IMR-90 (cell line): ENCODE measurements around the gene DZIP3. TPM values are rescaled to one million over a fixed set of nuclear protein-coding genes. Genes with fewer than 3 reads are reported as not detected.
A peak's percentile ranks its signal among the peaks of the same experiment; 100 is the strongest.

Source experiments
- ATAC-seq: fragments of 200-7000 bp; cut with Tn5 transposase; 2 replicates; pipeline ENCODE4 v1.9.1; 2020; ENCODE audit warnings: low read depth, mild to moderate bottlenecking, moderate library complexity
- BruUV-seq: library from RNA; stranded (reverse); fragments of 400-500 nt; replicated peaks from 2 replicates; lab custom pipeline; 2021; lab: Mats Ljungman, UMichigan
- CTCF ChIA-PET: fragments of 300-600 bp; formaldehyde crosslinking; extraction: SDS; loops from one replicate; lab custom pipeline; 2021; ENCODE audit warnings: antibody characterized with exemption; lab: Yijun Ruan, JAX
- POLR2A ChIA-PET: fragments of 300-600 bp; sonication (Branson Sonifier 250); formaldehyde crosslinking; loops from one replicate; lab custom pipeline; 2022; ENCODE audit warnings: antibody characterized with exemption; ENCODE audit not compliant: unreplicated experiment; lab: Charles Lee
- DNase-seq: peaks from one replicate; pipeline ENCODE4 v3.0.0; 2013
- H2AFZ ChIP-seq: replicated peaks from 2 replicates; pipeline ENCODE3; 2013; ENCODE audit warnings: low read length, mild to moderate bottlenecking; ENCODE audit not compliant: poor library complexity
- H2AK5ac ChIP-seq: 2 replicates; pipeline ENCODE4 v1.6.1; 2013; ENCODE audit warnings: low read depth, low read length, inconsistent platforms
- H2AK9ac ChIP-seq: replicated peaks from 2 replicates; pipeline ENCODE3; 2013; ENCODE audit warnings: mild to moderate bottlenecking, low read depth, low read length, moderate library complexity; ENCODE audit not compliant: poor library complexity
- H2BK120ac ChIP-seq: 2 replicates; pipeline ENCODE4 v1.6.1; 2013; ENCODE audit warnings: low read depth, low read length, inconsistent platforms
- H2BK15ac ChIP-seq: 3 replicates; pipeline ENCODE4 v1.6.1; 2013; ENCODE audit warnings: low read depth, low read length, inconsistent platforms
- H2BK20ac ChIP-seq: 2 replicates; pipeline ENCODE4 v1.6.1; 2013; ENCODE audit warnings: low read depth, mild to moderate bottlenecking, inconsistent platforms, low read length, moderate library complexity
- H2BK5ac ChIP-seq: 2 replicates; pipeline ENCODE4 v1.6.1; 2013; ENCODE audit warnings: mild to moderate bottlenecking, low read depth, low read length, inconsistent platforms; ENCODE audit not compliant: poor library complexity, severe bottlenecking
- H3K14ac ChIP-seq: replicated peaks from 2 replicates; pipeline ENCODE4 v1.6.1; 2013; ENCODE audit warnings: low read depth, low read length, inconsistent platforms
- H3K18ac ChIP-seq: 2 replicates; pipeline ENCODE4 v1.6.1; 2013; ENCODE audit warnings: low read depth, low read length, control low read depth
- H3K23ac ChIP-seq: 2 replicates; pipeline ENCODE4 v1.6.1; 2013; ENCODE audit warnings: low read depth, low read length, inconsistent platforms
- H3K27ac ChIP-seq: 2 replicates; pipeline ENCODE4 v1.5.1; 2013; ENCODE audit warnings: mild to moderate bottlenecking, control low read depth, low read length; ENCODE audit not compliant: insufficient read depth
- H3K27me3 ChIP-seq: 2 replicates; pipeline ENCODE4 v1.6.1; 2013; ENCODE audit warnings: low read length; ENCODE audit not compliant: control insufficient read depth, insufficient read depth
- H3K36me3 ChIP-seq: 2 replicates; pipeline ENCODE4 v1.6.1; 2013; ENCODE audit warnings: low read length, mixed read lengths; ENCODE audit not compliant: control insufficient read depth, insufficient read depth
- H3K4ac ChIP-seq: 2 replicates; pipeline ENCODE4 v1.6.1; 2013; ENCODE audit warnings: low read depth, low read length, inconsistent platforms
- H3K4me1 ChIP-seq: 2 replicates; pipeline ENCODE4 v1.6.1; 2013; ENCODE audit warnings: low read length, mixed read lengths; ENCODE audit not compliant: control insufficient read depth, insufficient read depth
- H3K4me2 ChIP-seq: 2 replicates; pipeline ENCODE4 v1.6.1; 2013; ENCODE audit warnings: low read depth, mild to moderate bottlenecking, control low read depth, low read length, moderate library complexity
- H3K4me3 ChIP-seq: 2 replicates; pipeline ENCODE4 v1.5.1; 2013; ENCODE audit warnings: low read depth, mild to moderate bottlenecking, control low read depth, low read length, moderate library complexity; ENCODE audit not compliant: insufficient read depth
- H3K56ac ChIP-seq: 2 replicates; pipeline ENCODE4 v1.6.1; 2013; ENCODE audit warnings: low read length, inconsistent platforms; ENCODE audit not compliant: insufficient read depth; ENCODE audit errors: extremely low read depth
- H3K79me1 ChIP-seq, 2 experiments: 2 replicates each; pipeline ENCODE4 v1.6.1; 2013; ENCODE audit warnings: low read length in 2 of 2, inconsistent platforms in 1 of 2, low read depth in 1 of 2
- H3K9ac ChIP-seq: 2 replicates; pipeline ENCODE4 v1.6.1; 2013; ENCODE audit warnings: low read depth, low read length, control low read depth
- H3K9me1 ChIP-seq: 2 replicates; pipeline ENCODE4 v1.6.1; 2013; ENCODE audit warnings: low read length, inconsistent platforms; ENCODE audit not compliant: insufficient read depth
- H3K9me3 ChIP-seq: 2 replicates; pipeline ENCODE4 v1.6.1; 2013; ENCODE audit warnings: low read length; ENCODE audit not compliant: control insufficient read depth, insufficient read depth
- H4K20me1 ChIP-seq: 2 replicates; pipeline ENCODE4 v1.6.1; 2013; ENCODE audit warnings: low read length, inconsistent platforms; ENCODE audit not compliant: insufficient read depth
- H4K5ac ChIP-seq: 2 replicates; pipeline ENCODE4 v1.6.1; 2013; ENCODE audit warnings: mild to moderate bottlenecking, low read depth, low read length, control low read depth
- H4K8ac ChIP-seq, 2 experiments: 2 replicates each; pipeline ENCODE4 v1.6.1; 2013; ENCODE audit warnings: low read depth in 2 of 2, low read length in 2 of 2, control low read depth in 1 of 2, inconsistent platforms in 1 of 2
- H4K91ac ChIP-seq: 2 replicates; pipeline ENCODE4 v1.6.1; 2013; ENCODE audit warnings: low read depth, low read length, inconsistent platforms; ENCODE audit not compliant: insufficient read depth
- BHLHE40 ChIP-seq: fragments of 150-350 bp; IDR thresholded peaks from 2 replicates; pipeline ENCODE4 v1.6.1; 2016; ENCODE audit warnings: mild to moderate bottlenecking, low read depth, low read length
- MAZ ChIP-seq: IDR thresholded peaks from 2 replicates; pipeline ENCODE4 v1.6.1; 2012; ENCODE audit warnings: low read depth, mild to moderate bottlenecking, low read length, improper control_type of control experiment, moderate library complexity, borderline replicate concordance
- RCOR1 ChIP-seq: IDR thresholded peaks from 2 replicates; pipeline ENCODE4 v1.6.1; 2012; ENCODE audit warnings: mild to moderate bottlenecking, low read length, improper control_type of control experiment; ENCODE audit not compliant: insufficient replicate concordance
- WGBS, 2 experiments: methylation state at CpG; one replicate each; pipeline versions ENCODE4 v1.1.5 to v1.1.7; 2013; ENCODE audit warnings: missing lambda C conversion rate in 2 of 2; ENCODE audit not compliant: insufficient read length in 1 of 2; ENCODE audit errors: extremely low coverage in 2 of 2; 5-methylcytosine and 5-hydroxymethylcytosine counted together
- dilution Hi-C: fragments of 300-500 bp; cut with HindIII; formaldehyde crosslinking; loops from one replicate; pipeline ENCODE4 v1.14.3; 2018; ENCODE audit warnings: low sequenced_read_pairs; ENCODE audit not compliant: unreplicated experiment
- in situ Hi-C: fragments of 300-500 bp; cut with MboI; formaldehyde crosslinking; loops from 3 replicates; pipeline ENCODE4 v1.14.3; 2019; ENCODE audit warnings: low sequenced_read_pairs, inconsistent platforms, mixed read lengths
- intact Hi-C: fragments of 100-400 bp; cut with micrococcal nuclease; formaldehyde crosslinking; loops from 2 replicates; pipeline ENCODE4 v1.10.0; 2022
- polyA plus RNA-seq, 3 experiments: library from polyadenylated mRNA; depleted of rRNA; stranded (reverse); fragments of >200 nt; gene quantifications; 2 replicates each; pipeline ENCODE4 v1.2.3, GENCODE V29; 2012; ENCODE audit warnings: low replicate concordance in 1 of 3
- total RNA-seq: library from RNA; depleted of rRNA; stranded (reverse); fragments of >200 nt; gene quantifications from 2 replicates; pipeline ENCODE4 v1.2.3, GENCODE V29; 2012

The DZIP3 gene
- total and polyA plus RNA-seq, 2 of the 4 experiments (the other 2 are of a cell fraction) = 7.0 to 9.9 TPM

DNA sequence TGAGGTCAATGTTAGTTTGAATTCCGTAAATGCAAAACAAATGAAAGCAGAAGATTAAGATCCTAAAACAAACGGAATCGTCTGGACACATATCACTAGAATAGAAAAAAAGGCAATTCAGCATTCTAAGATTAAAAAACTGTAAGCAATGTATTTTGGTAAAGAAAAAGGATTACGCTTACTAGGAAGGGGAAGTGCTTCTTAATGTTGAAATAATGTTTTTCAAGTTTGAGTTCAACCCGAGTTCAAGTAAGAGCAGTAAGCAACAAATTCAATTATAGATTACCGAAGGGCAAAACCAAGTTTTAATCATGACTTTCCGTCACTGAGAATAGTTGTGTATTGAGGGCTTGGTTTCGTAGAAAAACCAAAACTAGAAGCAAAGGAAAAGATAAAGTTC lies 921 bp upstream of the DZIP3 start:
- Histone ChIP-seq H2BK15ac (no peak overlapping the region), H2BK5ac (no peak overlapping the region), H3K79me1 (peaks cover 5 to 34% of the 10 kb centered on the region in 2 experiments; a peak in 3 of 4 replicates), H3K27ac (peak overlapping the region; percentile 92; the same call in 1 of the 2 replicates), H3K14ac (no peak overlapping the region), H3K23ac (no peak overlapping the region), H3K18ac (no peak overlapping the region), H2BK120ac (no peak overlapping the region), H3K56ac (peak overlapping the region; percentile 48; the same call in 1 of the 2 replicates), H3K27me3 (no peaks in the 10 kb centered on the region), H2AK9ac (no peak overlapping the region), H3K4me2 (peak overlapping the region; percentile 81), H4K5ac (no peak overlapping the region), H3K9ac (peak overlapping the region; percentile 97), H4K91ac (no peak overlapping the region), H2AFZ (no peak overlapping the region), H4K8ac (peak overlapping the region in 1 of 2 experiments; percentile 89; a peak in 2 of 4 replicates), H3K36me3 (0 out of 2 replicates have a peak, but pooled peaks cover 1% of the 10 kb centered on the region), H2AK5ac (no peak overlapping the region), H4K20me1 (no peaks in the 10 kb centered on the region), H3K4ac (no peak overlapping the region), H3K9me3 (no peaks in the 10 kb centered on the region), H3K9me1 (no peaks in the 10 kb centered on the region), H2BK20ac (no peak overlapping the region), H3K4me3 (peak overlapping the region; percentile 70), H3K4me1 (no peaks in the 10 kb centered on the region)
- CTCF ChIA-PET = interaction anchor here (0.9 kb wide), 1 partner anchor 14 kb away, joined by 3 read pairs; no protein-coding TSS in a partner anchor
- dilution Hi-C loops = no loop called here
- no CpG with 5 or more reads among the region's 8 CpGs for WGBS, 2 experiments
- TF ChIP-seq MAZ (no peak), RCOR1 (no peak), BHLHE40 (no peak)
- no peak for DNase-seq
- POLR2A ChIA-PET = no interaction called here
- no TSS peak for BruUV-seq
- no peak for ATAC-seq
- in situ Hi-C loops = no loop called here
- intact Hi-C loops = no loop called here
